H1 (cell line): ENCODE data around the gene EHBP1. TPM values are rescaled to one million over a fixed set of nuclear protein-coding genes. Genes with fewer than 3 reads are reported as not detected.

Experiments used
- CTCF ChIA-PET: fragments of 300-600 bp; sonication (Branson Sonifier 250); formaldehyde crosslinking; loops from one replicate; lab custom pipeline; 2021; ENCODE audit not compliant: partially characterized antibody; lab: Charles Lee
- POLR2A ChIA-PET: fragments of 300-600 bp; sonication (Branson Sonifier 250); formaldehyde crosslinking; loops from one replicate; lab custom pipeline; 2021; ENCODE audit warnings: inconsistent platforms; ENCODE audit not compliant: partially characterized antibody; lab: Charles Lee
- DNase-seq, 2 experiments: peaks; one replicate each; pipeline versions ENCODE4 v3.0.0 to v3.0.0-alpha.2; 2010 to 2022; ENCODE audit warnings: low spot score in 2 of 2, low read depth in 1 of 2, mixed read lengths in 1 of 2
- FAIRE-seq: peaks from 2 replicates; lab custom pipeline; 2011; peaks lifted over from hg19 to GRCh38; lab: Jason Lieb, UNC
- H2AFZ ChIP-seq: 2 replicates; pipeline ENCODE4 v1.8.1; 2012; ENCODE audit warnings: low read length, inconsistent platforms
- H2AK5ac ChIP-seq: 2 replicates; pipeline ENCODE4 v1.6.1; 2013; ENCODE audit warnings: low read depth, low read length
- H2BK120ac ChIP-seq: replicated peaks from 2 replicates; pipeline ENCODE3; 2013; ENCODE audit warnings: low read depth, low read length, inconsistent platforms
- H2BK12ac ChIP-seq: 2 replicates; pipeline ENCODE4 v1.6.1; 2013; ENCODE audit warnings: low read depth, low read length
- H2BK15ac ChIP-seq: 2 replicates; pipeline ENCODE4 v1.6.1; 2013; ENCODE audit warnings: low read length
- H2BK20ac ChIP-seq: 2 replicates; pipeline ENCODE4 v1.6.1; 2013; ENCODE audit warnings: low read length
- H2BK5ac ChIP-seq: 2 replicates; pipeline ENCODE4 v1.6.1; 2013; ENCODE audit warnings: low read depth, low read length
- H3K14ac ChIP-seq: 2 replicates; pipeline ENCODE4 v1.6.1; 2013; ENCODE audit warnings: inconsistent platforms; ENCODE audit not compliant: insufficient read length
- H3K18ac ChIP-seq: 2 replicates; pipeline ENCODE4 v1.6.1; 2013; ENCODE audit warnings: low read length; ENCODE audit errors: extremely low read depth
- H3K23ac ChIP-seq: 2 replicates; pipeline ENCODE4 v1.6.1; 2013; ENCODE audit warnings: inconsistent platforms; ENCODE audit not compliant: insufficient read length
- H3K23me2 ChIP-seq: 2 replicates; pipeline ENCODE4 v1.6.1; 2013; ENCODE audit warnings: low read depth, low read length
- H3K27ac ChIP-seq: 2 replicates; pipeline ENCODE4 v1.6.1; 2011; ENCODE audit warnings: low read depth, low read length, inconsistent platforms
- H3K27me3 ChIP-seq, 4 experiments: replicated peaks in 1 of 4; 1 replicate in 1 of 4; 2 replicates in 3 of 4; pipeline versions ENCODE4 v1.6.1 to v1.8.1; 2011 to 2013; ENCODE audit warnings: low read length in 3 of 4, mild to moderate bottlenecking in 3 of 4, inconsistent platforms in 2 of 4, mixed read lengths in 2 of 4, moderate library complexity in 1 of 4; ENCODE audit not compliant: control insufficient read depth in 3 of 4, insufficient read depth in 3 of 4; ENCODE audit errors: extremely low read depth in 1 of 4
- H3K36me3 ChIP-seq, 4 experiments: 2 replicates each; pipeline versions ENCODE4 v1.6.1 to v1.8.1; 2011 to 2013; ENCODE audit warnings: mild to moderate bottlenecking in 4 of 4, low read length in 3 of 4, moderate library complexity in 2 of 4, control low read depth in 1 of 4, inconsistent platforms in 1 of 4; ENCODE audit not compliant: insufficient read depth in 4 of 4, control insufficient read depth in 2 of 4
- H3K4ac ChIP-seq: replicated peaks from 2 replicates; pipeline ENCODE3; 2013; ENCODE audit warnings: low read length, low read depth, mixed read lengths, inconsistent platforms; ENCODE audit not compliant: insufficient read length
- H3K4me1 ChIP-seq, 4 experiments: replicated peaks in 1 of 4; 1 replicate in 1 of 4; 2 replicates in 3 of 4; pipeline versions ENCODE4 v1.6.1 to v1.8.1; 2011 to 2013; ENCODE audit warnings: low read length in 3 of 4, inconsistent platforms in 2 of 4, mixed read lengths in 1 of 4; ENCODE audit not compliant: insufficient read depth in 4 of 4, control insufficient read depth in 3 of 4
- H3K4me2 ChIP-seq, 2 experiments: 2 replicates each; pipeline versions ENCODE4 v1.6.1 to v1.8.1; 2011 to 2013; ENCODE audit warnings: low read depth in 2 of 2, low read length in 2 of 2, control low read depth in 1 of 2, inconsistent platforms in 1 of 2, mild to moderate bottlenecking in 1 of 2; ENCODE audit not compliant: insufficient read depth in 1 of 2
- H3K4me3 ChIP-seq, 4 experiments: fragments of 200-600, 300-600 bp in 1 of 4; sonication (generic), shearing (Covaris generic), sonication (Bioruptor Twin) in 1 of 4; 2 replicates each; pipeline versions ENCODE4 v1.5.1 to v1.8.1; 2011 to 2016; ENCODE audit warnings: low read length in 4 of 4, low read depth in 3 of 4, control low read depth in 2 of 4, inconsistent platforms in 2 of 4, mild to moderate bottlenecking in 2 of 4, mixed read lengths in 1 of 4, moderate library complexity in 1 of 4; ENCODE audit not compliant: insufficient read depth in 2 of 4; ENCODE audit errors: extremely low read depth in 1 of 4
- H3K56ac ChIP-seq: replicated peaks from 2 replicates; pipeline ENCODE3; 2013; ENCODE audit warnings: low read depth, mild to moderate bottlenecking, mixed read lengths, low read length, inconsistent platforms; ENCODE audit not compliant: insufficient read length
- H3K79me1 ChIP-seq: 2 replicates; pipeline ENCODE4 v1.6.1; 2013; ENCODE audit warnings: low read depth, low read length, control low read depth
- H3K79me2 ChIP-seq, 2 experiments: 2 replicates each; pipeline versions ENCODE4 v1.6.1 to v1.8.1; 2012 to 2013; ENCODE audit warnings: low read length in 2 of 2, mild to moderate bottlenecking in 2 of 2, inconsistent platforms in 1 of 2; ENCODE audit not compliant: insufficient read depth in 2 of 2, control insufficient read depth in 1 of 2
- H3K9ac ChIP-seq, 4 experiments: replicated peaks in 1 of 4; 1 replicate in 1 of 4; 2 replicates in 3 of 4; pipeline versions ENCODE4 v1.6.1 to v1.8.1; 2011 to 2013; ENCODE audit warnings: low read depth in 3 of 4, low read length in 3 of 4, control low read depth in 2 of 4, mild to moderate bottlenecking in 2 of 4, moderate library complexity in 2 of 4, inconsistent platforms in 1 of 4; ENCODE audit errors: extremely low read depth in 1 of 4
- H3K9me3 ChIP-seq, 2 experiments: 2 replicates each; pipeline versions ENCODE4 v1.6.1 to v1.8.1; 2012 to 2013; ENCODE audit warnings: mild to moderate bottlenecking in 2 of 2, moderate library complexity in 2 of 2, control low read depth in 1 of 2, inconsistent platforms in 1 of 2, low read depth in 1 of 2, low read length in 1 of 2, mixed read lengths in 1 of 2; ENCODE audit not compliant: insufficient read depth in 2 of 2
- H4K20me1 ChIP-seq, 2 experiments: replicated peaks in 1 of 2; 2 replicates each; pipeline versions ENCODE3 to v1.8.1; 2011 to 2013; ENCODE audit warnings: inconsistent platforms in 2 of 2, low read length in 2 of 2, mild to moderate bottlenecking in 1 of 2; ENCODE audit not compliant: insufficient read depth in 2 of 2, control insufficient read depth in 1 of 2
- H4K5ac ChIP-seq: 2 replicates; pipeline ENCODE4 v1.6.1; 2013; ENCODE audit warnings: low read length, low read depth, mixed read lengths, inconsistent platforms; ENCODE audit not compliant: insufficient read length
- H4K8ac ChIP-seq: 2 replicates; pipeline ENCODE4 v1.8.0; 2013; ENCODE audit warnings: mild to moderate bottlenecking, moderate library complexity, low read length, inconsistent platforms; ENCODE audit not compliant: insufficient read depth; ENCODE audit errors: extremely low read depth
- H4K91ac ChIP-seq: replicated peaks from 2 replicates; pipeline ENCODE3; 2013; ENCODE audit warnings: low read length, mixed read lengths, inconsistent platforms; ENCODE audit not compliant: insufficient read length
- FOSL1 ChIP-seq: IDR thresholded peaks from 2 replicates; pipeline ENCODE4 v1.6.1; 2011; ENCODE audit warnings: mild to moderate bottlenecking, low read depth, low read length, moderate library complexity; ENCODE audit not compliant: insufficient read depth
- HDAC6 ChIP-seq: IDR thresholded peaks from one replicate; pipeline ENCODE4 v1.7.1; 2012; ENCODE audit warnings: low read depth, mild to moderate bottlenecking, inconsistent platforms, low read length, moderate library complexity
- JUND ChIP-seq: IDR thresholded peaks from 2 replicates; pipeline ENCODE4 v1.6.1; 2011; ENCODE audit warnings: mild to moderate bottlenecking, improper control_type of control experiment, low read length
- NRF1 ChIP-seq: IDR thresholded peaks from 2 replicates; pipeline ENCODE4 v1.6.1; 2011; ENCODE audit warnings: mild to moderate bottlenecking, low read depth, low read length, improper control_type of control experiment
- POLR2A ChIP-seq, 2 experiments: IDR thresholded peaks; 1 replicate in 1 of 2; 2 replicates in 1 of 2; pipeline ENCODE4 v1.6.1; 2011; ENCODE audit warnings: low read depth in 2 of 2, low read length in 2 of 2, mild to moderate bottlenecking in 2 of 2; ENCODE audit errors: control extremely low read depth in 1 of 2
- SRF ChIP-seq: IDR thresholded peaks from 2 replicates; pipeline ENCODE4 v1.6.1; 2011; ENCODE audit warnings: mild to moderate bottlenecking, low read depth, low read length, moderate library complexity
- TAF7 ChIP-seq: optimal IDR thresholded peaks from 2 replicates; pipeline ENCODE3; 2011; ENCODE audit warnings: low read depth, mild to moderate bottlenecking, inconsistent platforms, low read length, moderate library complexity, borderline replicate concordance
- TBP ChIP-seq: IDR thresholded peaks from 2 replicates; pipeline ENCODE4 v1.6.1; 2011; ENCODE audit warnings: low read depth, low read length, improper control_type of control experiment
- USF2 ChIP-seq: IDR thresholded peaks from 2 replicates; pipeline ENCODE4 v1.6.1; 2011; ENCODE audit warnings: low read length, improper control_type of control experiment
- polyA plus RNA-seq, 7 experiments: library from polyadenylated mRNA; depleted of rRNA in 3 of 7; stranded (reverse) in 5 of 7; unstranded in 2 of 7; fragments of >200 nt in 5 of 7; fragments of 200-250 nt in 2 of 7; gene quantifications; 1 replicate in 5 of 7; 2 replicates in 1 of 7; 4 replicates in 1 of 7; pipeline versions ENCODE4 v1.2.1 to v1.2.3, GENCODE V29; 2011 to 2013; ENCODE audit warnings: missing spikeins in 2 of 7, mixed read lengths in 2 of 7
- total RNA-seq: library from RNA; stranded (reverse); fragmentation: NEBNext Ultra II Directional; extraction: Animal tissue kit (Norgen Biotek cat#: 25700); gene quantifications from 2 replicates; pipeline ENCODE4 v1.2.1, GENCODE V29; 2021

The EHBP1 gene
- total and polyA plus RNA-seq, 2 of the 8 experiments (the other 6 are each of a cell fraction or from before 2014, with no cell fraction given), result 12.0 to 64.1 TPM

- no peak overlapping the region for H3K4me2 ChIP-seq
- CTCF ChIA-PET, result interaction anchor here (0.8 kb wide), 1 partner anchor 192 kb away, joined by 3 read pairs; no protein-coding TSS in a partner anchor
- TF ChIP-seq JUND (no peak), NRF1 (no peak), USF2 (no peak), SRF (no peak), POLR2A (IDR thresholded peaks at IDR 0.05; ENCODE audit: control extremely low read depth in 1 of 2, low read depth in 2 of 2, low read length in 2 of 2) (no peak), TBP (no peak), TAF7 (no peak), HDAC6 (no peak), FOSL1 (no peak)
- H3K4me3 ChIP-seq, result no peak overlapping the region
- no peak overlapping the region for H2BK15ac ChIP-seq
- no peak overlapping the region for H3K9ac ChIP-seq
- no peak overlapping the region for H2BK12ac ChIP-seq
- H3K27ac ChIP-seq, result no peak overlapping the region
- H3K4me1 ChIP-seq, result peaks cover 0 to 5% (median 4%) of the 10 kb centered on the region in 4 experiments; a peak in 2 of 7 replicates
- H3K23me2 ChIP-seq, result no peaks in the 10 kb centered on the region
- H4K5ac ChIP-seq, result no peak overlapping the region
- no peak overlapping the region for H4K8ac ChIP-seq
- H2BK20ac ChIP-seq, result no peak overlapping the region
- DNase-seq, result no peak
- no peaks in the 10 kb centered on the region for H3K79me1 ChIP-seq
- no peak overlapping the region for H2BK5ac ChIP-seq
- no peak overlapping the region for H4K91ac ChIP-seq
- no peak overlapping the region for H3K14ac ChIP-seq
- no peaks in the 10 kb centered on the region for H4K20me1 ChIP-seq
- H2AK5ac ChIP-seq, result no peak overlapping the region
- H2BK120ac ChIP-seq, result no peak overlapping the region
- H3K4ac ChIP-seq, result no peak overlapping the region
- no peak overlapping the region for H2AFZ ChIP-seq
- no peaks in the 10 kb centered on the region for H3K9me3 ChIP-seq
- POLR2A ChIA-PET, result no interaction called here
- no peak for FAIRE-seq
- no peaks in the 10 kb centered on the region for H3K27me3 ChIP-seq
- H3K56ac ChIP-seq, result no peak overlapping the region
- H3K23ac ChIP-seq, result no peak overlapping the region
- no peak overlapping the region for H3K18ac ChIP-seq
- H3K79me2 ChIP-seq, result no peaks in the 10 kb centered on the region
- H3K36me3 ChIP-seq, result no peaks in the 10 kb centered on the region
Observed at GRCh38 chr2:62663920-62664795, 41.4 kb upstream of the EHBP1 start.
